HG03575 (cell line): ENCODE measurements around the gene HSPB7.
"Not testable (repeated sequence)": the region's sequence is repeated elsewhere in the genome, so short reads cannot be mapped to it uniquely, and the experiment has no call there.

ENCODE experiments used
- ATAC-seq: cut with Tn5 transposase; IDR thresholded peaks from one replicate; pipeline ENCODE4 v1.9.1; 2021; ENCODE audit not compliant: unreplicated experiment, insufficient number of reproducible peaks, low FRiP score; ENCODE audit errors: extremely low read depth

The HSPB7 gene

DNA sequence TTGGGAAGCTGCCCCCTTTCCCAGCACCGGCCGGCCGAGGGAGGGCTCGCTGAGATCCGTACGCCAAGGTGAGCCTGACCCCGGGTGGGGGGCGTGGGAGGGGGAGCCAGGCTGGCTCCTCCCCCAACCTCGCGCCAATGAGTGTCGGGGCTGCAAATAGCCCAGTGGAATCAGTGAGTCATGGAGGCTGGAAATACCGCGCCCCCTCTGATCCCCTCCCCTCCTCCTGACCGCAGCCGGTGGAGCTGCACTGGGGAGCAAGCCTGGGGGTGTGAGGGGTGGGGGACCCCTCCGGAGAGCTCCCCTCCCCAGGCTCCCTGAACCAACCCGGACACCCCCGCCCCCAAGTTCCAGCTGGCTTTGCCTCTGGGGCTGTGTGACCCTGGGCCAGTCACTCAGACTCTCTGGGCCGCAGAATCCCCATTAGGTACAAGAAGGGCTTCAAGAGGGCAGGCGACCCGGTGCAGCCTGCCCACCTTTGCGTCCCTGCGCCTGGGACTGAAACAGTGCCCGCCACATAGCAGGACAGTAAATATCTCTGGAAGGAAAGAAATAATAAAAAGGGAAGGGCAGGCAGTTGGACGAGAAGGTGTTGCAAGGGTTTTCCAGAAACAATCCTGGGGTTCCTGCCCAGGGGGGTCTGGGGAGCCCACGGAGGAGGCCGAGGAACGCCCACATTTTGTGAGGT, 4.5 kb downstream of the HSPB7 start:
- no peak for ATAC-seq

- no peak for ATAC-seq
These were observed 5.1 kb downstream of the HSPB7 start for GRCh38 chr1:16012590-16013219.

DNA sequence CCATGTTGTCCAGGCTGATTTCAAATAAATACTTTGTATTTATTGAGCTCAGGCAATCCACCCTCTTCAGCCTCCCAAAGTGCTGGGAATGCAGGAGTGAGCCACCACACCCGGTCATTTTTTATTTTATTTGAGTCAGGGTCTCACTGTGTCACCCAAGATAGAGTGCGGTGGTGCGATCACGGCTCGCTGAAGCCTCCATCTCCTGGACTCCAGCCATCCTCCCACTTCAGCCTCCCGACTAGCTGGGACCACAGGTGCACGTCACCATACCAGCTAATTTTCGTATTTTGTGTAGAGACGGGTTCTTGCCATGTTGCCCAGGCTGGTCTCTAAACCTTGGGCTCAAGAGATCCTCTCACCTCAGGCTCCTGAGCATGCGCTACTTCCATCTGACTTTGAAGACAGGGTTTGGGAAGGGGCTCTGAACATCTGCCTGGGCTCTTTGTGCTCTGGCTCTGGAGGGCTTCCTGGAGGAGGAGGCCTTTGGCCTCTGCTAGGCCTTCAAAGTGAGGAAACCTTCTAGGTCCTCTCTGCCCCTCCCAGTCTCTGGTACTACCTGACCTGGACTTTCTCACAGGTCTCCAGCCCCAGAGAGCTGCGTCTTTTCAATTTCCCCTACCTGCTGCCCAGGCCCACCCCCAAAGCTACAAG, 5.8 kb downstream of the HSPB7 start:
- no peak for ATAC-seq

DNA sequence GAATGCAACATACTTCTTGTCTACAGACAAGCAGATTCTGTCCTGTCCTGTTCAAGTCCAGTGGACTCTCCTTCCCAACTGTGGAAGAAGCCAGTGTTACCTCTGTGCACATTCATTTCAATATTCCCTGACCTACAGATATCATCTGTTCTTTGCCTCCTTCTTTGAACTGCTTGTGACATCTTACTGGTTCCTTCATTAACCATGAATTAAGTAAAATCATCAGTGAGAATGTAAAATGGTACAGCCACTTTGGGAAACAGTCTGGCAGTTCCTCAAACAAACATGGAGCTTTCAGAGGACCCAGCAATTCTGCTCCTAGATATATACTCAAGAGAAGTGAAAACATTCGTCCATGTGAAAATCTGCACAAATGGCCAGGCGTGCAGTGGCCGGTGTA, 7.0 kb downstream of the HSPB7 start:
- no peak for ATAC-seq

DNA sequence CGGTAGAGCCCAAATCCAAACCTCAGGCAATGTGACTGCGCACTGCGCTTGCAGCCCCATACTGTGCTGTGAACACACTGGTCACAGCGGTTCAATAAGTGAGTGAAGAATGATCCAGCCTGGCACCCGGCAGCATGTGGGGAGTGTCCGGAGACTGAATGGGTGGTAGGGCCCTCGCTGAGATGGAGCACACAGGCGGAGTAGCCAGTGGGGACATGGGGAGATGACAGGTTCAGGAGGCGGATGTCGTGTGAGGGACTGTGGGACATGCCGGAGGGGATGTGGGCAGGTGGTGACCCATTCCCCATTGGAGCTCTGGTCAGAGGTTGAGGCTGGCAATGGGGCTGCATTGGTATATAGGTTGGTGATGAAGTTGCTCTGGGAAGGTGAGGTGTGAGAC, 8.2 kb downstream of the HSPB7 start:
- no peak for ATAC-seq

GRCh38 chr1:16009030-16009460, 8.8 kb downstream of the HSPB7 start:
- ATAC-seq = no peak

DNA sequence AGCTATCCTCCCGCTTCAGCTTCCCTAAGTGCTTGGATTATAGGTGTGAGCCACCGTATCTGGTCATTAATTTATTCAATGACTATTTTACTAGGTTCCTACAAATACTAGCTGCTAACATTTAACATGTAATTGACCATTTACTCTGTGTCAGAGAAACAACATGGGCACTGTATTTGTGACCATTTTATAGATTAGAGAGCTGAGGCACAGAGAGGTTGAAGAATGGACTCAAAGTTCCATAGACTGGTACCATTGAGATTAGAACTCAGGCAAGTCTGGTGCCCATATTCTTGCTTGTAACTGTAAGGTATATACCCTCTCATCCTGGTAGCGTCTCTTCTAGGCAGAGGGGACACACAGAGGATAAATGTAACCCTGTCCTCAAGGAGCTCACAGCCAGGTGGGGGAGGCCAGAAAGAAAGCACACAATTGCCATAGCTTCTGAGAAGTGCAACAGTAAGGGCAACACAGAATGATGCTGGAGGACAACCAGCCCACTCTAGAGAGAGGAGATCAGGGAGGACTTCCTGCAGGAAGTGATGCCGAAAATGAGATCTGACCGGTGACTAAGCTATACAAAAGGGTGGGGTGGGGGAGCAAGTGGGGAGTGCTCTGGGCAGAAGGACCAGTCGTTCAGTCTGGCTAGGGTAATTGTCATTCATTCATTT, 10.0 kb downstream of the HSPB7 start:
- ATAC-seq = no peak

GRCh38 chr1:16006552-16007485, 11.0 kb downstream of the HSPB7 start:
- no peak for ATAC-seq

- ATAC-seq = no peak
These were observed 11.8 kb downstream of the HSPB7 start for GRCh38 chr1:16006010-16006409.

DNA sequence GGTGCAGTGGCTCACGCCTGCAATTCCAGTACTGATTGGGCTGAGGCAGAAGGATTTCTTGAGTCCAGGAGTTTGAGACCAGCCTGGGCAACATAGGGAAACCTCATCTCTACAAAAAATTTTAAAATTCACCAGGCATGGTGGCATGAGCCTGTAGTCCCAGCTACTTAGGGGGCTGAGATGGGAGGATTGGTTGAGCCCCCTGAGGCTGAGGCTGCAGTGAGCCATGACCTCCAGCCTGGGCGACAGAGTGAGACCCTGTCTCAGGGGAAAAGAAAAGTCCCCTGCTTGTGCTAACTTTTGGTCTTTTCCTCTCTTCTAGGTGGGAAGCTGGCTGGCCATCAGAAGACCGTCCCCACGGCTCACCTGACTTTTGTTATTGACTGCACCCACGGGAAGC, 12.2 kb downstream of the HSPB7 start:
- ATAC-seq = no peak

GRCh38 chr1:16001274-16001673, 16.6 kb downstream of the HSPB7 start:
- ATAC-seq = not testable (repeated sequence)

GRCh38 chr1:15998929-15999328, 18.9 kb downstream of the HSPB7 start:
- ATAC-seq = no peak

DNA sequence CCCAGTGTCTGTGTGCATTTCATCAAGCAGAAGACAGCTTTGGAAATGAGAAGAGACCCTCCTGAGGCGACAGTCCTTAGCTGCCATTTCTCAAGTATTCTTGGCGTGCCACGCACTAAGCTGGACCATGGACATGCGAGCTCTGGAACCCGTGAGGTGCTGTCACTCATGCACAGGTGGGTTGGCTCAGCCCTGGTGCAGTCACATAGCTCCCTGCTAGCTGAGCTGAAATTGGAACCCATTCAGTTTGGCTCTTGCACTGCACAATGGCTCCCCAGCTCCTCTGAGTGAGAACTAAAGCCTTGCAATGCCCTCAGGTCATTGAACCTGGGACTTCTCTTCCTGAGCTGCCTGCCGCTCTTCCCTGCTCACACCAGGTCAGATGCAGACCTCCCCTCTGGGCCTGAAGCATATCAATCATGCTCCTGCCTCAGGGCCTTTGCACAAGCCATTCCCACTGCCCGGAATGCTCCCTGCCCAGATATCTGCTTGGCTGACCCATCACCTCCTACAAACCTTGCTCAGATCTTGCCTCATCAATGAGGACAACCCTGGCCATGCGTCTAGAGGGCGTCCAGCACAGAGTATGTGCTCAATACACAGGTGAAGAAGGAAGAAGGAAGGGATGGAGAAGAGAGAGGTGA, 20.1 kb downstream of the HSPB7 start:
- no peak for ATAC-seq

DNA sequence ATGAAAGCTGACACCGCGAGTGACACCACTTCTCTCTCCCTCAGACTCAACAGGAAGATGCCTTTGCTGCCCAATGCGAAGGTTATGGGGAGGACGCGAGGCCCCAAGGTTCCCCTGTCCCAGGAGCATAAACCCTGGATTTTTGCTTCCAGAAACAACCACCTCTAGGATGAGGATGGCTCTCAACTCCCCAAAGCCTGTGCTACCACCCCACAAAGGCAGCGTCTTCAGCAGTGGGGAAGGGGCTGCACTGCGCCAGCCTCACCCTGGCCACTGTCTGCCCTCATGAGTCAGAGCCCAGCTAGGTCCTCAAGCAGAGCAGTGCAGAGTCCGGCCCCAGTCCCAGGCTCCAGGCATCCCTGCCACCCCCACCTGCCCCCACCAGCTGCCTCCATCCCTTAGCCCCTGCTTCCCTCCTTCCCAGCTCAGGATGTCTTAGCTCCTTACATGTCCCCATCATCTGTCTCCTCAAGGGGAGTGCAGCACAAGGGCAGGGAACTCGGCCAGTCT, 20.7 kb downstream of the HSPB7 start:
- ATAC-seq = no peak

DNA sequence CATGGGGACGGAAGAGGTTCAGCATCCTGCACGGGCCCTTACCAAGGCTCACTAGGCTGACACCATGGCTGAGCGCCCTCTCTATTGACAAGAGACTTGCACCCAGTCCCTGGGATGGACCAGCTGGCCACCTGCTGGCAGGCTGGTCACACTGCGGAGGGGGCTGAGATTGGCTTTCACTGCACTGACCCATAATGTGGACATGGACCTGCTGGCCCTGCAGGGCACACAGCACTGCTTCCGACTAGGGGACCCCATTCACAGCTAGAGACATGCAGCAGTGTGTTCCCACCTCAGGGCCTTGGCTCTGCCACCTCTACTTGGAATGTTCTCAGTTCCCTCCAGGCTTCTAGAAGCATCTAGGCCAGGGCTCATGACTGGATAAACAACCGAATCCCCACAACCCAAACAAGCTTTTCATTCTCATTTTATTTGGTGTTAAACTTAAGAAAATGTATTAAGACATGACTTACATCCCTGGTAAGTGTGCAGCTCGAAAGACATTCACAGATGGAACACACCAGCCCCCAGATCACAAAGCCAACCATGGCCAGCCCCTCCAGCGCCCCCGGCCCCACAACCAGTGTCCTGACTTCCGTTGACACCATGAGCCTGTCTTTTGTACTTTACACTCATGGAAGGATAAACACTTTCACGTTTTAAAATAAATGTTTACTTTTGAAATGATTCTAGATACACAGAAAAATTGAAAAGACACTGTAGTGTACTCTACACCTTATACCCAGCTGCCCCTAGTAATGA, 23.1 kb downstream of the HSPB7 start:
- no peak for ATAC-seq

DNA sequence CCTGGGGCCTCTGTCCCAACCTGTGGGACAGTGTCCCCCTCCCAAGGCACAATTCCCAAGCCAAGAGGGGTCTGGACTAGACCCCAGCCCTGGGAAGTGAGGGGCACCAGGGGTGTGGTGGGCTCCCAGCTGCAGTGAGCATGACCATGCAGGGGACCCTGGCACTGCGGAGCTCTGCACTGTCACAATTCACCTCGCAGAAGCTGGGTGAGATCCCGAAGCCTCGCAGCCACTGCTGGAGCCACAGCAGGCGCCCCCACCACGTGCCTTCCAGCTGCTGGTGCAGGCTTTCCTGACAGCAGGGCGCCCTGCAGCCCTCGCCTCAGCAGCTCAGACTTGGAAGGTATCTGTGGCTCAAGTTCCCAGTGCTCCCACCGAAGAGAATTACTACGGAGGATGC, 23.8 kb downstream of the HSPB7 start:
- ATAC-seq = no peak

DNA sequence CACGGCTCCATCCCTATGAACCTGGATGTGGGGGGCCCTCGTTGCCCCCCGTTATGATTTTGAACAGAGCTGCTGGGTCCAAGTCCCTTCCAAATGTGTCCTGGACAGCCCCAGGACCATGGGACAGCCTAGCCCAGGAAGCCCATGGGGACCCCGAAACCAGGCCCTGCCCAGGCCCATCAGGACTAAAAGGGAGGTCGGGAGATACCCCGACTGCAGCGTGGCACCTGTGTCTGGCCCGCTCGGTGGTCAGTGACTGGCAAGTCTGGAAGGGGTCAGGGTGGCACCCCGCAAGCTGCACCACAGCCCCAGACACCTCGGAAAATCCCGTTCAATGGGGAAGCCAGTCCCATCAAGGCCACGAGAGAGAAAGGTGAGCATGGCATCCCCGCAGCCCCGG, 24.2 kb downstream of the HSPB7 start:
- ATAC-seq = no peak
